ENCODE data around the gene PRUNE2. TPM values are rescaled to one million over a fixed set of nuclear protein-coding genes. Genes with fewer than 3 reads are reported as not detected.

The PRUNE2 gene
- total RNA-seq, 1 donor from 2014 or later, result 6.7 TPM

- H3K4me1 Mint-ChIP-seq (ENCODE audit: unreplicated experiment), result no peaks in the 10 kb centered on the region
- no peaks in the 10 kb centered on the region for H3K36me3 Mint-ChIP-seq (ENCODE audit: low read depth, unreplicated experiment)
- TF ChIP-seq CTCF (IDR thresholded peaks at IDR 0.05; ENCODE audit: unreplicated experiment), result no peak
- no peak overlapping the region for H3K27ac Mint-ChIP-seq (ENCODE audit: unreplicated experiment)
- no peak for DNase-seq (ENCODE audit: low spot score)
- H3K4me3 Mint-ChIP-seq (ENCODE audit: unreplicated experiment), result no peak overlapping the region
- no peaks in the 10 kb centered on the region for H3K9me3 Mint-ChIP-seq (ENCODE audit: unreplicated experiment)
- H3K27me3 Mint-ChIP-seq (ENCODE audit: unreplicated experiment), result peaks cover 2% of the 10 kb centered on the region
Measured at GRCh38 chr9:76570826-76571225, 335.1 kb downstream of the PRUNE2 start.

DNA sequence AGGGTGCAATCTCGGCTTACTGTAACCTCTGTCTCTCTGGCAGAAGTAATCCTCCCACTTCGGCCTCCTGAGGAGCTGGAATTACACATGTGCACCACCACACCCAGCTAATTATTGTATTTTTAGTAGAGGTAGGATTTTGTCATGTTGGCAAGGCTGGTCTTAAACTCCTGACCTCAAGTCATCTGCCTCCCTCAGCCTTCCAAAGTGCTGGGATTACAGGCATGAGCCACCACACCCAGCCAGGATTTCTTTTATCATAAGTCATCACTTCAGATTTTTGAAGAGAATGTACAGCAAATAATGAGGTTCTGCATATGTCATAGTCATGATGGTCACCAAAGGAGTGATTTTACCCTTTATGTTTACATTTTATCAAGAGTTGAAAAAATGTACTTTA lies 338.8 kb downstream of the PRUNE2 start:
- peaks cover 2% of the 10 kb centered on the region for H3K27me3 Mint-ChIP-seq (ENCODE audit: unreplicated experiment)
- no peaks in the 10 kb centered on the region for H3K9me3 Mint-ChIP-seq (ENCODE audit: unreplicated experiment)
- no peak overlapping the region for H3K4me3 Mint-ChIP-seq (ENCODE audit: unreplicated experiment)
- TF ChIP-seq CTCF (IDR thresholded peaks at IDR 0.05; ENCODE audit: unreplicated experiment), result no peak
- no peak for DNase-seq (ENCODE audit: low spot score)
- no peaks in the 10 kb centered on the region for H3K36me3 Mint-ChIP-seq (ENCODE audit: low read depth, unreplicated experiment)
- no peak overlapping the region for H3K27ac Mint-ChIP-seq (ENCODE audit: unreplicated experiment)
- no peaks in the 10 kb centered on the region for H3K4me1 Mint-ChIP-seq (ENCODE audit: unreplicated experiment)

- H3K36me3 Mint-ChIP-seq (ENCODE audit: low read depth, unreplicated experiment), result no peaks in the 10 kb centered on the region
- H3K27me3 Mint-ChIP-seq (ENCODE audit: unreplicated experiment), result peaks cover 2% of the 10 kb centered on the region
- H3K4me3 Mint-ChIP-seq (ENCODE audit: unreplicated experiment), result no peak overlapping the region
- H3K9me3 Mint-ChIP-seq (ENCODE audit: unreplicated experiment), result no peaks in the 10 kb centered on the region
- DNase-seq (ENCODE audit: low spot score), result no peak
- H3K4me1 Mint-ChIP-seq (ENCODE audit: unreplicated experiment), result no peaks in the 10 kb centered on the region
- no peak for TF ChIP-seq CTCF (IDR thresholded peaks at IDR 0.05; ENCODE audit: unreplicated experiment)
- no peak overlapping the region for H3K27ac Mint-ChIP-seq (ENCODE audit: unreplicated experiment)
Measured at GRCh38 chr9:76564297-76564696, 341.6 kb downstream of the PRUNE2 start.

DNA sequence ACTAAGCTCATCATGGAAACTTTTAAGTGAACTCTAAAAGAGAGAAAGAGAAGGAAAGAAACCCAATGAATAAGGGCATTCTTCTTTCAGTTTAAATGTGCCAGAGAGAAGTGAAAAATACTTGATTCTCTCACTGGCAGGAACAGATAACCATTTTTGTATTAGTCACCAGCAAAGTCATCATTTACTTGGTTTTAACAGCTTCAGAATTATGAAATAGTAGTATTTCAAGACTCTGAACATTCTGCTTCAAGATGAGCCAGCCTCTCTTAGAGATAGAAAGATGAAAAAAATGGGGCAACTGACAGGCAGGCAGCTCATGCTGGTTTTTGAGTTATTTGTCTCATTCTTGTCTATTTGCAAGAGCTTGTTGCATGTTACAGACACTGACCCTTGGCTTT lies 343.4 kb downstream of the PRUNE2 start:
- Mint-ChIP-seq H3K27ac (ENCODE audit: unreplicated experiment) (no peak overlapping the region), H3K36me3 (ENCODE audit: low read depth, unreplicated experiment) (no peaks in the 10 kb centered on the region), H3K4me3 (ENCODE audit: unreplicated experiment) (no peak overlapping the region), H3K9me3 (ENCODE audit: unreplicated experiment) (no peaks in the 10 kb centered on the region), H3K27me3 (ENCODE audit: unreplicated experiment) (no peaks in the 10 kb centered on the region), H3K4me1 (ENCODE audit: unreplicated experiment) (no peaks in the 10 kb centered on the region)
- no peak for TF ChIP-seq CTCF (IDR thresholded peaks at IDR 0.05; ENCODE audit: unreplicated experiment)
- DNase-seq (ENCODE audit: low spot score), result no peak

DNA sequence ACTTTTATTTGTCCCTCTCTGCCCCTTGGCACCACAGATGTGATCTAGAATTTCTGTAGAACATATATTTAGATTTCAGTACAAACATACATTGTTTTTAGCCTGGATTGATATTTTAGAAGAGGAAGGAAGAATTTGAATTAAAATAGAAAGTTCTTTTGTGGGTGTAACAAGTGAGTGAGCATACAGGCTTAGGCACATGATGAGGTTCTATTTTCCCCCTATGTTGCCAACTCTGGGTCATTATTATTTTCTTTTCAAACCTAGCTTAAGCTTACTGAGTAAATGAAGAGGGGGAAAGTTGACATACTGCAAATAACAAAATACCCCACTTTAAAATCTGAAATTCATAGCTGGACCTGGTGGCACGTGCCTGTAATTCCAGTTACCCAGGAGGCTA lies 344.0 kb downstream of the PRUNE2 start:
- no peaks in the 10 kb centered on the region for H3K27me3 Mint-ChIP-seq (ENCODE audit: unreplicated experiment)
- no peaks in the 10 kb centered on the region for H3K9me3 Mint-ChIP-seq (ENCODE audit: unreplicated experiment)
- no peak for TF ChIP-seq CTCF (IDR thresholded peaks at IDR 0.05; ENCODE audit: unreplicated experiment)
- no peak overlapping the region for H3K27ac Mint-ChIP-seq (ENCODE audit: unreplicated experiment)
- no peaks in the 10 kb centered on the region for H3K4me1 Mint-ChIP-seq (ENCODE audit: unreplicated experiment)
- DNase-seq (ENCODE audit: low spot score), result no peak
- no peak overlapping the region for H3K4me3 Mint-ChIP-seq (ENCODE audit: unreplicated experiment)
- no peaks in the 10 kb centered on the region for H3K36me3 Mint-ChIP-seq (ENCODE audit: low read depth, unreplicated experiment)

Other genes with a start within 250 kb of the PRUNE2 start
- gene PCA3, start 141.7 kb downstream of the PRUNE2 start, total RNA-seq (ENCODE audit: unreplicated experiment), result 0.62 TPM
- not detected for gene FOXB2, start 113.5 kb upstream of the PRUNE2 start, total RNA-seq (ENCODE audit: unreplicated experiment)